ENCODE results near the gene OR2AT4. TPM values are rescaled to one million over a fixed set of nuclear protein-coding genes. Genes with fewer than 3 reads are reported as not detected.

The OR2AT4 gene
- total and polyA plus RNA-seq, 2 donors (not counting 3 experiments of a cell fraction or from before 2014, with no cell fraction given), result not detected

DNA sequence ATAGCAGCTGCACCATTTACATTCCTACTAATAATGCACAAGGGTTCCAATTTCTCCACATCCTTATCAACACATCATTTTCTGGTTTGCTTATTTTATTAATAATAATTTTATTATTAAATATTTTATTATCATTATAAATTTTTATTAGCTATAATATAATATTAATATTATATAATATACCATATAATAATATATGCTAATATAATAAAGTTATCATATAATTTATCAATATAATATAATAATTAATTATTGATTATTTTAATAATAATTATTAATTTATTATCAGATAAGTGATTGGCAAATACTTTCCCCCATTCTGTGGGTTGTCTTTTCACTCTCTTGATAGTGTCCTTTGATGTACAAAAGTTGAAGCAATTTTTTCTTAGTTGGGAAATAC, 27.7 kb downstream of the OR2AT4 start:
- POLR2A ChIA-PET, result no interaction called here
- dilution Hi-C loops (cut with MboI; ENCODE audit: extremely low pct_ligation_motif_present, low sequenced_read_pairs), result no loop called here
- no peak for FAIRE-seq

More for the DNA sequence above, 27.7 kb downstream of the OR2AT4 start:
- Histone ChIP-seq H3K4me1 (ENCODE audit: control insufficient read depth, extremely low read depth, insufficient read depth, low read length) (no peaks in the 10 kb centered on the region), H3K79me2 (ENCODE audit: control insufficient read depth, insufficient read depth, low read length) (no peaks in the 10 kb centered on the region), H3K27ac (ENCODE audit: insufficient read depth, low read depth, low read length) (no peak overlapping the region), H3K9me1 (replicated peaks; ENCODE audit: control insufficient read depth, extremely low read depth, insufficient read depth, low read length) (no peaks in the 10 kb centered on the region), H3K36me3 (ENCODE audit: control insufficient read depth in 2 of 2, extremely low read depth in 1 of 2, insufficient read depth in 2 of 2, low read length in 2 of 2) (no peaks in the 10 kb centered on the region), H3K9ac (replicated peaks; ENCODE audit: extremely low read depth, insufficient read depth, low read length) (no peak overlapping the region), H4K20me1 (replicated peaks; ENCODE audit: control insufficient read depth, extremely low read depth, insufficient read depth, low read length) (no peaks in the 10 kb centered on the region), H2AFZ (ENCODE audit: low read depth, low read length) (no peak overlapping the region), H3K4me2 (ENCODE audit: insufficient read depth, low read length) (no peak overlapping the region), H3K27me3 (ENCODE audit: control insufficient read depth in 2 of 2, insufficient read depth in 2 of 2, low read length in 2 of 2) (peaks cover 11 to 27% of the 10 kb centered on the region in 2 experiments), H3K4me3 (replicated peaks in 1 of 3; ENCODE audit: insufficient read depth in 1 of 3, low read depth in 1 of 3, low read length in 3 of 3) (no peak overlapping the region), H3K9me3 (replicated peaks; ENCODE audit: control insufficient read depth, insufficient read depth, low read length) (no peaks in the 10 kb centered on the region)
- intact Hi-C loops (cut with micrococcal nuclease), result no loop called here
- TF ChIP-seq, protein P1, sequence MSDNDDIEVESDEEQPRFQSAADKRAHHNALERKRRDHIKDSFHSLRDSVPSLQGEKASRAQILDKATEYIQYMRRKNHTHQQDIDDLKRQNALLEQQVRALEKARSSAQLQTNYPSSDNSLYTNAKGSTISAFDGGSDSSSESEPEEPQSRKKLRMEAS (IDR thresholded peaks at IDR 0.05; ENCODE audit: insufficient read depth, insufficient read length), result no peak
- TF ChIP-seq MYC (IDR thresholded peaks at IDR 0.05; ENCODE audit: low read depth, low read length), result no peak
- no peak for TF ChIP-seq POLR2AphosphoS5 (IDR thresholded peaks at IDR 0.05; ENCODE audit: insufficient read depth, low read depth, low read length)
- TF ChIP-seq, protein P2, sequence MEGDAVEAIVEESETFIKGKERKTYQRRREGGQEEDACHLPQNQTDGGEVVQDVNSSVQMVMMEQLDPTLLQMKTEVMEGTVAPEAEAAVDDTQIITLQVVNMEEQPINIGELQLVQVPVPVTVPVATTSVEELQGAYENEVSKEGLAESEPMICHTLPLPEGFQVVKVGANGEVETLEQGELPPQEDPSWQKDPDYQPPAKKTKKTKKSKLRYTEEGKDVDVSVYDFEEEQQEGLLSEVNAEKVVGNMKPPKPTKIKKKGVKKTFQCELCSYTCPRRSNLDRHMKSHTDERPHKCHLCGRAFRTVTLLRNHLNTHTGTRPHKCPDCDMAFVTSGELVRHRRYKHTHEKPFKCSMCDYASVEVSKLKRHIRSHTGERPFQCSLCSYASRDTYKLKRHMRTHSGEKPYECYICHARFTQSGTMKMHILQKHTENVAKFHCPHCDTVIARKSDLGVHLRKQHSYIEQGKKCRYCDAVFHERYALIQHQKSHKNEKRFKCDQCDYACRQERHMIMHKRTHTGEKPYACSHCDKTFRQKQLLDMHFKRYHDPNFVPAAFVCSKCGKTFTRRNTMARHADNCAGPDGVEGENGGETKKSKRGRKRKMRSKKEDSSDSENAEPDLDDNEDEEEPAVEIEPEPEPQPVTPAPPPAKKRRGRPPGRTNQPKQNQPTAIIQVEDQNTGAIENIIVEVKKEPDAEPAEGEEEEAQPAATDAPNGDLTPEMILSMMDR (IDR thresholded peaks at IDR 0.05; ENCODE audit: extremely low read depth in 1 of 2, insufficient read depth in 1 of 2, low read depth in 1 of 2, low read length in 2 of 2), result no peak
- TF ChIP-seq POLR2A (IDR thresholded peaks at IDR 0.05; ENCODE audit: low read depth, low read length), result no peak
- no peak for TF ChIP-seq FOS (IDR thresholded peaks at IDR 0.05; ENCODE audit: borderline replicate concordance, insufficient read depth, low read length)
- TF ChIP-seq EZH2 (IDR thresholded peaks at IDR 0.05; ENCODE audit: borderline replicate concordance, low read depth, low read length, severe bottlenecking), result no peak
- TF ChIP-seq JUN (IDR thresholded peaks at IDR 0.05; ENCODE audit: borderline replicate concordance, insufficient read depth, insufficient read length, low read depth), result no peak
- no peak for TF ChIP-seq GATA2 (IDR thresholded peaks at IDR 0.05; ENCODE audit: insufficient read depth, insufficient read length, low read depth, low read length)
- BruUV-seq (replicated peaks), result no TSS peak
- CTCF ChIA-PET, result interaction anchor here (0.5 to 0.7 kb wide), 2 partner anchors 47 to 180 kb away, joined by 3 read pairs; no protein-coding TSS in a partner anchor
- DNase-seq (ENCODE audit: low read depth, low spot score), result no peak
